HEK293T (cell line): ENCODE results near the gene FAM200A.
"Not testable (repeated sequence)": the region's sequence is repeated elsewhere in the genome, so short reads cannot be mapped to it uniquely, and the experiment has no call there.

Experiments used
- CTCF ChIA-PET: fragments of 350-600 bp; formaldehyde crosslinking; extraction: SDS; loops from one replicate; lab custom pipeline; 2021; ENCODE audit warnings: antibody characterized with exemption, inconsistent platforms; lab: Yijun Ruan, JAX
- POLR2A ChIA-PET: fragments of 350-600 bp; formaldehyde crosslinking; extraction: SDS; loops from one replicate; lab custom pipeline; 2020; ENCODE audit warnings: antibody characterized with exemption, inconsistent platforms; lab: Yijun Ruan, JAX
- DNase-seq: peaks from one replicate; pipeline ENCODE4 v3.0.0; 2012; ENCODE audit warnings: mixed read lengths; ENCODE audit errors: extremely low spot score
- ARNT ChIP-seq: fragments of 450-650 bp; IDR thresholded peaks from 2 replicates; pipeline ENCODE4 v1.6.1; 2017; ENCODE audit warnings: mild to moderate bottlenecking
- BHLHE40 ChIP-seq: fragments of 450-650 bp; IDR thresholded peaks from 2 replicates; pipeline ENCODE4 v1.6.1; 2016; ENCODE audit warnings: mild to moderate bottlenecking, moderate library complexity, borderline replicate concordance
- CTBP1 ChIP-seq: fragments of 450-650 bp; IDR thresholded peaks from 2 replicates; pipeline ENCODE4 v1.6.1; 2016; ENCODE audit warnings: borderline replicate concordance
- ELF4 ChIP-seq: fragments of 450-650 bp; IDR thresholded peaks from 2 replicates; pipeline ENCODE4 v1.6.1; 2017; ENCODE audit warnings: antibody characterized with exemption
- FOXA1 ChIP-seq: fragments of 450-650 bp; IDR thresholded peaks from 2 replicates; pipeline ENCODE4 v1.6.1; 2016; ENCODE audit warnings: mild to moderate bottlenecking
- FOXK2 ChIP-seq: fragments of 450-650 bp; IDR thresholded peaks from 2 replicates; pipeline ENCODE4 v1.6.1; 2016; ENCODE audit warnings: mild to moderate bottlenecking
- FOXM1 ChIP-seq: fragments of 450-650 bp; IDR thresholded peaks from 2 replicates; pipeline ENCODE4 v1.6.1; 2017; ENCODE audit warnings: mild to moderate bottlenecking, borderline replicate concordance
- HDGF ChIP-seq: fragments of 450-650 bp; IDR thresholded peaks from 2 replicates; pipeline ENCODE4 v1.6.1; 2017; ENCODE audit warnings: antibody characterized with exemption, borderline replicate concordance
- L3MBTL2 ChIP-seq: fragments of 450-650 bp; conservative IDR thresholded peaks from 2 replicates; pipeline ENCODE4 v1.6.1; 2016; ENCODE audit warnings: mild to moderate bottlenecking
- LEF1 ChIP-seq: fragments of 450-650 bp; IDR thresholded peaks from 2 replicates; pipeline ENCODE4 v1.6.1; 2017; ENCODE audit warnings: mild to moderate bottlenecking, borderline replicate concordance
- NFRKB ChIP-seq: fragments of 450-650 bp; IDR thresholded peaks from 2 replicates; pipeline ENCODE4 v1.6.1; 2016; ENCODE audit warnings: mild to moderate bottlenecking, moderate library complexity
- PKNOX1 ChIP-seq: fragments of 450-650 bp; IDR thresholded peaks from 2 replicates; pipeline ENCODE4 v1.6.1; 2016
- SP1 ChIP-seq: fragments of 450-650 bp; IDR thresholded peaks from 2 replicates; pipeline ENCODE4 v1.6.1; 2017
- SUZ12 ChIP-seq: fragments of 450-650 bp; IDR thresholded peaks from 2 replicates; pipeline ENCODE4 v1.6.1; 2016; ENCODE audit warnings: mild to moderate bottlenecking
- TARDBP ChIP-seq: fragments of 450-650 bp; IDR thresholded peaks from 2 replicates; pipeline ENCODE4 v1.6.1; 2016
- ZNF384 ChIP-seq: fragments of 450-650 bp; IDR thresholded peaks from 2 replicates; pipeline ENCODE4 v1.6.1; 2016

The FAM200A gene

GRCh38 chr7:99553039-99553438 is 1.1 kb upstream of the FAM200A start:
- no peak for DNase-seq
- ChIA-PET CTCF (no interaction called here), POLR2A (interaction anchor here (0.8 kb wide), 1 partner anchor 53 kb away, joined by 3 read pairs; the partner anchor contains the start of gene ZNF394)
- no peak for TF ChIP-seq SUZ12
- no peak for TF ChIP-seq ARNT
- TF ChIP-seq CTBP1 = no peak
- TF ChIP-seq L3MBTL2 = no peak
- TF ChIP-seq FOXA1 = no peak
- TF ChIP-seq BHLHE40 = no peak

- ChIA-PET POLR2A (interaction anchor here (1.0 to 1.2 kb wide), 6 partner anchors 14 to 65 kb away, joined by 3 to 12 read pairs (median 4); partner anchors contain the start of genes ZKSCAN5, ZNF394 and ZSCAN25), CTCF (no interaction called here)
- no peak for DNase-seq
These were observed 580 bp downstream of the FAM200A start for GRCh38 chr7:99551334-99551733.

GRCh38 chr7:99549545-99549944 is 2.4 kb downstream of the FAM200A start:
- DNase-seq, CTCF ChIA-PET, POLR2A ChIA-PET: not testable (repeated sequence)

More at GRCh38 chr7:99551334-99551733, 580 bp downstream of the FAM200A start:
- TF ChIP-seq FOXM1 (no peak), TARDBP (no peak), BHLHE40 (no peak), SUZ12 (no peak), LEF1 (no peak), HDGF (no peak), CTBP1 (no peak), ARNT (no peak), ELF4 (no peak), SP1 (no peak), FOXA1 (no peak), NFRKB (no peak), PKNOX1 (no peak), L3MBTL2 (no peak), FOXK2 (no peak), ZNF384 (no peak)

GRCh38 chr7:99545308-99545707 is 6.6 kb downstream of the FAM200A start:
- CTCF ChIA-PET, DNase-seq: not testable (repeated sequence)
- POLR2A ChIA-PET = interaction anchor here (1.4 kb wide), 1 partner anchor 13 kb away, joined by 5 read pairs; the partner anchor contains the start of gene ZNF655

- TF ChIP-seq LEF1 (no peak), TARDBP (no peak), FOXK2 (no peak), HDGF (no peak), CTBP1 (no peak), ELF4 (no peak), FOXM1 (no peak), ARNT (no peak), BHLHE40 (no peak), NFRKB (no peak), SUZ12 (no peak), PKNOX1 (no peak), ZNF384 (no peak), L3MBTL2 (no peak), FOXA1 (no peak), SP1 (no peak)
- POLR2A ChIA-PET = no interaction called here
- DNase-seq = no peak
- CTCF ChIA-PET = no interaction called here
These were observed 8.0 kb downstream of the FAM200A start for GRCh38 chr7:99543916-99544315.

- POLR2A ChIA-PET = no interaction called here
- TF ChIP-seq SP1 (no peak), FOXM1 (no peak), ZNF384 (no peak), SUZ12 (no peak), CTBP1 (no peak), LEF1 (no peak), BHLHE40 (no peak), FOXK2 (no peak), HDGF (no peak), L3MBTL2 (no peak), ELF4 (no peak), TARDBP (no peak), ARNT (no peak), NFRKB (no peak), FOXA1 (no peak), PKNOX1 (no peak)
- no peak for DNase-seq
- CTCF ChIA-PET = no interaction called here
These were observed 8.7 kb downstream of the FAM200A start for GRCh38 chr7:99543081-99543671.
